Caco-2 (cell line): ENCODE results near the gene LIN28A. TPM values are rescaled to one million over a fixed set of nuclear protein-coding genes. Genes with fewer than 3 reads are reported as not detected.

Source experiments
- BruUV-seq: library from RNA; stranded (reverse); fragments of 400-500 nt; replicated peaks from 2 replicates; lab custom pipeline; 2021; lab: Mats Ljungman, UMichigan
- CTCF ChIA-PET: fragments of 300-600 bp; sonication (Branson Sonifier 250); formaldehyde crosslinking; loops from one replicate; lab custom pipeline; 2022; ENCODE audit warnings: antibody characterized with exemption; lab: Charles Lee
- POLR2A ChIA-PET: fragments of 300-600 bp; sonication (Branson Sonifier 250); formaldehyde crosslinking; loops from one replicate; lab custom pipeline; 2022; ENCODE audit warnings: antibody characterized with exemption; lab: Charles Lee
- DNase-seq, 2 experiments: peaks; one replicate each; pipeline versions ENCODE4 v3.0.0 to v3.0.0-alpha.2; 2020 to 2022
- H3K27me3 ChIP-seq: replicated peaks from 2 replicates; pipeline ENCODE4 v1.6.0; 2011; ENCODE audit warnings: low read length; ENCODE audit not compliant: control insufficient read depth, insufficient read depth
- H3K36me3 ChIP-seq: 2 replicates; pipeline ENCODE4 v1.5.1; 2011; ENCODE audit warnings: low read length; ENCODE audit not compliant: control insufficient read depth, insufficient read depth
- H3K4me1 ChIP-seq: fragments of 250-450 bp; sonication (Bioruptor Pico); 2 replicates; pipeline ENCODE4 v1.5.1; 2020; ENCODE audit warnings: mild to moderate bottlenecking
- H3K4me3 ChIP-seq: 2 replicates; pipeline ENCODE4 v1.5.1; 2011; ENCODE audit warnings: low read depth, mild to moderate bottlenecking, control low read depth, low read length
- H3K9me3 ChIP-seq: fragments of 250-450 bp; sonication (Bioruptor Pico); 2 replicates; pipeline ENCODE4 v1.5.1; 2020; ENCODE audit warnings: mild to moderate bottlenecking, moderate library complexity
- H3K27ac Mint-ChIP-seq: one replicate; pipeline ENCODE4 v1.8.0; 2022; ENCODE audit warnings: mixed read lengths; ENCODE audit not compliant: unreplicated experiment
- H3K27me3 Mint-ChIP-seq: one replicate; pipeline ENCODE4 v1.8.0; 2022; ENCODE audit warnings: mixed read lengths; ENCODE audit not compliant: insufficient read depth, unreplicated experiment
- H3K36me3 Mint-ChIP-seq: one replicate; pipeline ENCODE4 v1.8.0; 2022; ENCODE audit warnings: mild to moderate bottlenecking, mixed read lengths; ENCODE audit not compliant: insufficient read depth, unreplicated experiment
- H3K4me1 Mint-ChIP-seq: one replicate; pipeline ENCODE4 v1.8.0; 2022; ENCODE audit warnings: low read depth, mixed read lengths; ENCODE audit not compliant: unreplicated experiment
- H3K4me3 Mint-ChIP-seq: one replicate; pipeline ENCODE4 v1.8.0; 2022; ENCODE audit warnings: mild to moderate bottlenecking, moderate library complexity, mixed read lengths; ENCODE audit not compliant: unreplicated experiment
- H3K9me3 Mint-ChIP-seq: one replicate; pipeline ENCODE4 v1.8.0; 2022; ENCODE audit warnings: mixed read lengths; ENCODE audit not compliant: unreplicated experiment
- CTCF ChIP-seq, 2 experiments: fragments of 200-600 bp in 1 of 2; IDR thresholded peaks; 1 replicate in 1 of 2; 2 replicates in 1 of 2; pipeline versions ENCODE4 v1.5.1 to v1.8.0; 2011 to 2022; ENCODE audit warnings: antibody characterized with exemption in 1 of 2, control low read depth in 1 of 2, inconsistent platforms in 1 of 2, low read depth in 1 of 2, low read length in 1 of 2, mild to moderate bottlenecking in 1 of 2, moderate library complexity in 1 of 2; ENCODE audit not compliant: insufficient read depth in 1 of 2, severe bottlenecking in 1 of 2, unreplicated experiment in 1 of 2
- intact Hi-C: fragments of 100-400 bp; cut with micrococcal nuclease; formaldehyde crosslinking; loops from one replicate; pipeline ENCODE4 v1.10.0; 2022; ENCODE audit not compliant: unreplicated experiment
- total RNA-seq: library from RNA; stranded (reverse); gene quantifications from 2 replicates; pipeline ENCODE4 v1.2.3, GENCODE V29; 2022

Gene LIN28A
- total RNA-seq, 1 experiment from 2014 or later, result 5.7 TPM

GRCh38 chr1:26459573-26460031 lies 49.0 kb downstream of the LIN28A start:
- no peaks in the 10 kb centered on the region for H3K4me1 ChIP-seq
- Mint-ChIP-seq H3K36me3 (peaks cover 44% of the 10 kb centered on the region), H3K4me3 (no peak overlapping the region), H3K27me3 (no peaks in the 10 kb centered on the region), H3K9me3 (no peaks in the 10 kb centered on the region), H3K27ac (no peak overlapping the region), H3K4me1 (no peaks in the 10 kb centered on the region)
- BruUV-seq, result no TSS peak
- POLR2A ChIA-PET, result no interaction called here
- TF ChIP-seq CTCF (IDR thresholded peaks at IDR 0.05; ENCODE audit: insufficient read depth in 1 of 2, low read depth in 1 of 2, low read length in 1 of 2, severe bottlenecking in 1 of 2, unreplicated experiment in 1 of 2), result no peak
- no peak for DNase-seq
- H3K27me3 ChIP-seq, result no peaks in the 10 kb centered on the region
- intact Hi-C loops, result no loop called here
- CTCF ChIA-PET, result no interaction called here
- no peaks in the 10 kb centered on the region for H3K36me3 ChIP-seq
- H3K9me3 ChIP-seq, result no peaks in the 10 kb centered on the region
- H3K4me3 ChIP-seq, result no peak overlapping the region

GRCh38 chr1:26468911-26469310 lies 58.3 kb downstream of the LIN28A start:
- H3K4me3 ChIP-seq, result no peak overlapping the region
- H3K27ac Mint-ChIP-seq, result no peak overlapping the region
- intact Hi-C loops, result no loop called here
- H3K36me3 ChIP-seq, result no peaks in the 10 kb centered on the region; the same call in 1 of the 2 replicates
- no peaks in the 10 kb centered on the region for H3K9me3 ChIP-seq
- H3K27me3 Mint-ChIP-seq, result no peaks in the 10 kb centered on the region
- no peaks in the 10 kb centered on the region for H3K9me3 Mint-ChIP-seq
- TF ChIP-seq CTCF (IDR thresholded peaks at IDR 0.05; ENCODE audit: insufficient read depth in 1 of 2, low read depth in 1 of 2, low read length in 1 of 2, severe bottlenecking in 1 of 2, unreplicated experiment in 1 of 2), result no peak
- CTCF ChIA-PET, result no interaction called here
- POLR2A ChIA-PET, result no interaction called here
- BruUV-seq, result no TSS peak
- DNase-seq, result no peak
- peaks cover 12% of the 10 kb centered on the region for H3K4me1 Mint-ChIP-seq
- H3K36me3 Mint-ChIP-seq, result peaks cover 65% of the 10 kb centered on the region
- peaks cover 5% of the 10 kb centered on the region for H3K4me1 ChIP-seq
- no peak overlapping the region for H3K4me3 Mint-ChIP-seq
- H3K27me3 ChIP-seq, result no peaks in the 10 kb centered on the region

DNA sequence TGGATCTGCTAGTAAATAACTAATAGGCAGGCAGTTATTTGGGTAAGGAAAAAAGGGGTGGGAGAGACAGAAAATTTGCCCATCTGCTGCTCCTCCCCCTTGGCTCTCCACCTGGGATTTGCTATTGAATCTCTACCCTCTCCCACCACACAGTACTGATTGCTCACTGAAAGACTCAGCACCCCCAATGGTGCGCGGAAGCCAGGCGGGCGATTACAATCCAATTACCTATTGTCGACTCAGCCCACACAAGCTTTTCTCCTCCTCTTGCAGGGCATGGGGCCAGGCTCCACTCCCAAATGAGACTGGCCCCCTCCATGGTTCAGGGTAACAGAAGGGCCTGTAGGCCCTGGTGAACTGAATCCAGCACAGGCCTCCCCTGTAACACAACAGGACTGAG lies 58.9 kb downstream of the LIN28A start:
- no peak overlapping the region for H3K4me3 Mint-ChIP-seq
- no peak for DNase-seq
- H3K27me3 Mint-ChIP-seq, result no peaks in the 10 kb centered on the region
- H3K36me3 Mint-ChIP-seq, result peaks cover 70% of the 10 kb centered on the region
- BruUV-seq, result no TSS peak
- H3K4me1 Mint-ChIP-seq, result peaks cover 12% of the 10 kb centered on the region
- Histone ChIP-seq H3K4me1 (peaks cover 11% of the 10 kb centered on the region), H3K4me3 (no peak overlapping the region), H3K9me3 (no peaks in the 10 kb centered on the region), H3K36me3 (no peaks in the 10 kb centered on the region; the same call in 1 of the 2 replicates), H3K27me3 (no peaks in the 10 kb centered on the region)
- intact Hi-C loops, result no loop called here
- H3K9me3 Mint-ChIP-seq, result no peaks in the 10 kb centered on the region
- CTCF ChIA-PET, result interaction anchor here (0.6 to 0.7 kb wide), 2 partner anchors 106 to 176 kb away, joined by 3 to 4 read pairs; no protein-coding TSS in a partner anchor
- POLR2A ChIA-PET, result no interaction called here
- TF ChIP-seq CTCF (IDR thresholded peaks at IDR 0.05; ENCODE audit: insufficient read depth in 1 of 2, low read depth in 1 of 2, low read length in 1 of 2, severe bottlenecking in 1 of 2, unreplicated experiment in 1 of 2), result no peak
- H3K27ac Mint-ChIP-seq, result no peak overlapping the region
